Astrocyte of the spinal cord (primary cell): ENCODE measurements around the gene ATG7.

ENCODE experiments used
- DNase-seq: peaks from one replicate; pipeline ENCODE4 v3.0.0; 2011; ENCODE audit warnings: low read depth, low spot score
- H3K4me3 ChIP-seq: 2 replicates; pipeline ENCODE4 v1.5.1; 2011; ENCODE audit warnings: low read depth, mild to moderate bottlenecking, low read length, moderate library complexity
- in situ Hi-C: cut with HindIII; loops from 2 replicates; pipeline ENCODE4 v1.10.0; 2017; ENCODE audit warnings: low sequenced_read_pairs
- TF ChIP-seq, protein P1 (sequence below): IDR thresholded peaks from 2 replicates; pipeline ENCODE4 v1.5.1; 2012; ENCODE audit warnings: low read depth, mild to moderate bottlenecking, low read length, inconsistent platforms

ATG7 gene

DNA sequence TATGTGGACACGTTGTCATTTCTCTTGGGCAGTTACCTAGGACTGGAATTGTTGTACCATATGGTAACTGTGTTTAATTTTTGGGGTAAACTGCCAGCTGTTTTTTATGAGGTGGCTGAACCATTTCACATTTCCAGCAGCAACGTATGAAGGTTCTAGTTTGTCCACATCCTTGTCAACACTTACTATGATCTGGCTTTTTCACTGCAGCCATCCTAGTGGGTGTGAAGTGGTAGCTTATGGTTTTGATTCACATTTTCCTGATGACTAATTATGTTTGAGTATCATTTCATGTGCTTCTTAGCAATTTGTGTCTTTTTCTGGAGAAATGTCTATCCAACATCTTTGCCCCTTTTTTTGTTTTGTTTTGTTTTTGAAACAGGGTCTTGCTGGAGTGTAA is 275.3 kb downstream of the ATG7 start:
- H3K4me3 ChIP-seq = no peak overlapping the region
- TF ChIP-seq, protein P1, sequence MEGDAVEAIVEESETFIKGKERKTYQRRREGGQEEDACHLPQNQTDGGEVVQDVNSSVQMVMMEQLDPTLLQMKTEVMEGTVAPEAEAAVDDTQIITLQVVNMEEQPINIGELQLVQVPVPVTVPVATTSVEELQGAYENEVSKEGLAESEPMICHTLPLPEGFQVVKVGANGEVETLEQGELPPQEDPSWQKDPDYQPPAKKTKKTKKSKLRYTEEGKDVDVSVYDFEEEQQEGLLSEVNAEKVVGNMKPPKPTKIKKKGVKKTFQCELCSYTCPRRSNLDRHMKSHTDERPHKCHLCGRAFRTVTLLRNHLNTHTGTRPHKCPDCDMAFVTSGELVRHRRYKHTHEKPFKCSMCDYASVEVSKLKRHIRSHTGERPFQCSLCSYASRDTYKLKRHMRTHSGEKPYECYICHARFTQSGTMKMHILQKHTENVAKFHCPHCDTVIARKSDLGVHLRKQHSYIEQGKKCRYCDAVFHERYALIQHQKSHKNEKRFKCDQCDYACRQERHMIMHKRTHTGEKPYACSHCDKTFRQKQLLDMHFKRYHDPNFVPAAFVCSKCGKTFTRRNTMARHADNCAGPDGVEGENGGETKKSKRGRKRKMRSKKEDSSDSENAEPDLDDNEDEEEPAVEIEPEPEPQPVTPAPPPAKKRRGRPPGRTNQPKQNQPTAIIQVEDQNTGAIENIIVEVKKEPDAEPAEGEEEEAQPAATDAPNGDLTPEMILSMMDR = no peak
- DNase-seq = no peak
- in situ Hi-C loops = no loop called here

DNA sequence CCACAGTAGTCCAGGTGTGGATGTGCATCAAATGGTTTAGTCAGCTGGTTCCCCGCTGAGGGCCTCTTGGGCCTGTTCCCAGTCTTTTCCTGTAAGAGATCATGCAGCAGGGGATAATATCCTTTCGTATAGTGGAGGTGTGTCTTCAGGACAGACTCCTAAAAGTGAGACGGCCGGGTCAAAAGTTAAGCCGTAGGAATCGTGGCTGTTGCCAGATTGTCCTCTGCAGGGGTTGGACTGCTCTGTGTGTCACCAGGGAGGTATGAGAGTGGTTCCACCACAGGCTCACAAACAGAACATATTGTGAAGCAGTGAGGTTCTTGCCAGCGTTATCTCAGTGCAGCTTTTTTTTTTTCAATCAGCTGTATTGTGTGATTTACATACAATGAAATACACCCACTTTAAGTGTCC is 276.5 kb downstream of the ATG7 start:
- DNase-seq = peak; percentile 94
- in situ Hi-C loops = no loop called here
- TF ChIP-seq, protein P1 = no peak
- H3K4me3 ChIP-seq = no peak overlapping the region

DNA sequence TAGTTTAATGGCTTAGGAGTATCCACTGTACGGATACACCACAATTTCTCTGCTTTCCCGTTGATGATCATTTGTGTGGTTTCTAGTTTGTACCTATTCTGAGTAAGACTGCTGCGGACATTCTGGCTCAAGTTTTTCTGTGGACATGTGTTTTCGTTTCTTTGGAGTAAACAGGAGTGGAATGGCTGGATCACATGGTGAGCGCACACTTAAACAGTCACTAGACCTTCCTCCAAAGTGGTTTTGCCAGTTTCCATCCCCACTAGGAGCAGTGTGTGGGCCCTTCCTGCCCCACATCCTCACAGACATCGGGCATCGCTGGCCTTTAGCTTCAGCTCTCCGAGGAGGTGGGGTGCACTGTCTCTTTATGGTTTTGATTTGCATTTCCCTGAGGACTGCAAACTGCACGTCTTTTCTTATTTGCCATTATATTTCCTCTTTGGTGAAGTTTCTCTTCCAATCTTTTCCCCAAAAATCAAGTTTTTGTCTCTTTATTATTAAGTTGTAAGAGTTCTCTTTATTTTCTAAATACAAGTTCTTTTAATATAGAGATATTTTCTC is 277.5 kb downstream of the ATG7 start:
- TF ChIP-seq, protein P1 = no peak
- in situ Hi-C loops = no loop called here
- H3K4me3 ChIP-seq = no peak overlapping the region
- DNase-seq = no peak

DNA sequence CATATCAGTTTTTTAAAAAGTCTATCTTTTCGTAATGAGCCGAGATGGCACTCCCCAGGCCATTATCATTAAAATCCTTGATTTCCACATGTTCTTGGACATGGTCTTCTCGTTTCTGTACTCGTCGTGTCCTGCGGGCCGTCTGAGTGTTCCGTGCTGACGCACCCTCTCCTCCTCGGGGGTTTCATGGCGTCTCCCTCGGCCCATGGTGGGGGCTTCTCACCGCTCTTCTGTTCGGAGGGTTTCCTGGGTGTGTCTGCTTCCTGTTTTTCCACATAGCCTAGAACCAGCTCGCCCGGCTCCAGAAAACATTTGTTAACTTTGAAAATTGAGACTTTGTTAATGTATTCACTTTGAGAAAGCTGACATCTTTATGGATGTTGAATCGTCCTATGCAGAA is 278.8 kb downstream of the ATG7 start:
- no peak overlapping the region for H3K4me3 ChIP-seq
- DNase-seq = no peak
- TF ChIP-seq, protein P1 = no peak
- in situ Hi-C loops = no loop called here

DNA sequence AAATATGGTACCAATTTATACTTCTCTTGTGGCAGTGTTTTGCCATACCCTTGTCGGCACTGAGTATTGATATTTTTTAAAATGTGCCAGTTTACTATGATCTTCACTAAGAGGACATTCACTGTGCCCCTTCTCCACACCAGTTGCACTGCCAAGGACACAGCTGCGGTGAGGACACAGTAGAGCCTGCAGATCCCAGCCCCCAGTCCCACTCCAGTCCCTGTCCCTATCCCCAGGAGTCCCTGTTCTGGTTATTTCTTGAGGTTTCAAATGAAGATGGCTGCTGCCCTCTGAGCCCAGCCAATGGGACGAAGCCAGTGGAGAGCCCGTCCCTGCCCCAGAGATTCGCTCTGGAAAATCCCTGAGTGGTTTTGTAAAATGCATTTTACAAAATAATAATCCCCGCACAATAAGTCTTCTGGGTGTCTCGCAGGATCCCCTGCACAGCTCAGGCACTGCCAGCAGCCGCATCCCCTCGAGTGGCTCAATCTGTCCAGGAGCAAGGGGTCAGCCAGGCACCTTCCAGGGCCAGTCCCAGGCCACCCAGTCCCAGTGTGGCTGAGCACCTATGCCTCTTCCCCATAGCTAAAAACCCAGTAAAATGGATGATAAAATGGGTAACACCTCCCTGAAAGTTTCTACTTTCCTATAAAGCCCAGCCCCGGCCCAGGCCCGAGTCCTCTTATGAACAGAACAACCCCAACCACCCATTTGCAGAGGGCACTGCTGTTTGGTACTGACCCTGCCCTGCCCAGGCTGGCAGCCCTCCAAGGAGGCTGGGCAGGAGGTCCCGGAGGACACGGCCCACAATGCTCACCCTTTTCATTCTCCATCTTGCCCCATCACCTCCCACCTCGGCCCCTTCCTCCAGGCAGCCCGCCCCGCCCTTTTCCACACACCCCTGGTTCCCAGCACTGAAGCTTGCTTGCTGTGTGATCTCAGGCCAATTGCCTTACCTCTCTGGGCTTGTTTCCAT is 280.4 kb downstream of the ATG7 start:
- H3K4me3 ChIP-seq = no peak overlapping the region
- TF ChIP-seq, protein P1 = no peak
- in situ Hi-C loops = no loop called here

DNA sequence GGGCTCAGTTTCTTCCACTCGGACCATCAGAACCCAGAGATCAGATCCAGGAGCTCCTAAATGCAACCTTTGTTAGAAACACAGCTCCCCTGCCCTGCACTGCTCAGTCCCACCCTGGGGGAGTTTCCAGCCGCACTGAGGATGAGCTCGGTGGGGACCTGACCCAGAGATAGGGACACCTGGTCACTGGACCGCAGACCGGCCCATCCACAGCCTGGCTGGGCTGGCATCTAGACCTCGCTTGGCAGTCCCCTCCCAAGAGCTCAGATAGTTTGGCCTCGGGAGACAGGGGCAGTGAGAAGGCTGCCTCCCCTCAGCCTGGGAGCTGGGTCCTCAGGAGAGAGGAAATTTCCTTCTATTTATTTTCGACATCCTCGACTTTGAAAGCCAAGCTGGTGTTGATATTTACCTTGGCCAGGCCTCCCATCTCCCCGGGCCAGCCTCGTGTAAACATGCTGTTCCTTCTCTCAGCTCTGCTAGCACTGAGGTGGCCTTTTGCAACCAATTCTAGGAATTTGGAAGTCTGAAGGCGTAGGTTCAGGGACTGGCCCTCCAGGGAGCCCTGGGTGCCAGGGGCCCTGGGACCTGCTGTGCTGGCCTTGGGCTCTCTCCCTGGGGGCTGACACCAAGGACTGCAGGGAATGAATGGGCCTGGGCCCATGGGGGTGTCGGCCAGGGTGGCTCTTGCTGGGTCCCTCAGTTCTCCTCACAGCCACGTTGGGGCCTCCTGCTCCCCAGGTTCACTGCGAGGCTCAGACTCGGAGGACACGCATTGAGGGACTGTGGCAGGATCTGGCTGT is 281.4 kb downstream of the ATG7 start:
- TF ChIP-seq, protein P1 = no peak
- in situ Hi-C loops = no loop called here
- DNase-seq = peak; percentile 62
- H3K4me3 ChIP-seq = no peak overlapping the region

More for the DNA sequence above, 280.4 kb downstream of the ATG7 start:
- no peak for DNase-seq
